AG09319 (cell line): ENCODE measurements around the gene FKBP4.
"Not testable (repeated sequence)": the region's sequence is repeated elsewhere in the genome, so short reads cannot be mapped to it uniquely, and the experiment has no call there.

ENCODE experiments used
- DNase-seq: peaks from one replicate; pipeline ENCODE4 v3.0.0-alpha.2; 2010; ENCODE audit warnings: low read depth; ENCODE audit errors: extremely low read depth
- CTCF ChIP-seq: IDR thresholded peaks from 2 replicates; pipeline ENCODE4 v1.5.1; 2011; ENCODE audit warnings: low read depth, mild to moderate bottlenecking, inconsistent platforms, low read length, moderate library complexity

Gene FKBP4

GRCh38 chr12:2768224-2768961 is 26.4 kb upstream of the FKBP4 start:
- TF ChIP-seq CTCF: no peak
- no peak for DNase-seq

- DNase-seq: no peak
- TF ChIP-seq CTCF: no peak
Observed at GRCh38 chr12:2769866-2770533, 24.8 kb upstream of the FKBP4 start.

- DNase-seq: not testable (repeated sequence)
Observed at GRCh38 chr12:2770544-2770943, 24.2 kb upstream of the FKBP4 start.

- no peak for TF ChIP-seq CTCF
- no peak for DNase-seq
Observed at GRCh38 chr12:2772370-2772769, 22.4 kb upstream of the FKBP4 start.

- no peak for DNase-seq
- no peak for TF ChIP-seq CTCF
Observed at GRCh38 chr12:2773199-2773875, 21.4 kb upstream of the FKBP4 start.

- no peak for DNase-seq
- TF ChIP-seq CTCF: no peak
Observed at GRCh38 chr12:2775431-2775830, 19.3 kb upstream of the FKBP4 start.

- no peak for TF ChIP-seq CTCF
- DNase-seq: no peak
Observed at GRCh38 chr12:2776129-2776806, 18.5 kb upstream of the FKBP4 start.
